ENCODE measurements around the gene PRSS8.

Gene PRSS8

GRCh38 chr16:31149332-31149731 is 13.8 kb upstream of the PRSS8 start:
- no peak for TF ChIP-seq FOXP2 (optimal IDR thresholded peaks at IDR 0.05; ENCODE audit: borderline replicate concordance, extremely low read depth, extremely low read length, insufficient read depth)
- no peak for TF ChIP-seq POLR2AphosphoS5 (IDR thresholded peaks at IDR 0.05; ENCODE audit: low read depth, low read length)
- no peak for TF ChIP-seq REST (IDR thresholded peaks at IDR 0.05; ENCODE audit: insufficient read depth in 1 of 2, low read depth in 2 of 2, low read length in 2 of 2)
- no peak for TF ChIP-seq SIN3A (IDR thresholded peaks at IDR 0.05; ENCODE audit: borderline replicate concordance, insufficient read depth, low read length)
- no peak for TF ChIP-seq TAF1 (IDR thresholded peaks at IDR 0.05; ENCODE audit: borderline replicate concordance, insufficient read depth, low read length)

GRCh38 chr16:31148896-31149295 is 13.4 kb upstream of the PRSS8 start:
- no peak for TF ChIP-seq SIN3A (IDR thresholded peaks at IDR 0.05; ENCODE audit: borderline replicate concordance, insufficient read depth, low read length)
- TF ChIP-seq TAF1 (IDR thresholded peaks at IDR 0.05; ENCODE audit: borderline replicate concordance, insufficient read depth, low read length) = no peak
- TF ChIP-seq POLR2AphosphoS5 (IDR thresholded peaks at IDR 0.05; ENCODE audit: low read depth, low read length) = no peak
- no peak for TF ChIP-seq FOXP2 (optimal IDR thresholded peaks at IDR 0.05; ENCODE audit: borderline replicate concordance, extremely low read depth, extremely low read length, insufficient read depth)

GRCh38 chr16:31148281-31148728 is 12.8 kb upstream of the PRSS8 start:
- TF ChIP-seq REST (IDR thresholded peaks at IDR 0.05; ENCODE audit: insufficient read depth in 1 of 2, low read depth in 2 of 2, low read length in 2 of 2) = no peak
- TF ChIP-seq POLR2AphosphoS5 (IDR thresholded peaks at IDR 0.05; ENCODE audit: low read depth, low read length) = no peak
- TF ChIP-seq SIN3A (IDR thresholded peaks at IDR 0.05; ENCODE audit: borderline replicate concordance, insufficient read depth, low read length) = no peak
- no peak for TF ChIP-seq FOXP2 (optimal IDR thresholded peaks at IDR 0.05; ENCODE audit: borderline replicate concordance, extremely low read depth, extremely low read length, insufficient read depth)
- TF ChIP-seq TAF1 (IDR thresholded peaks at IDR 0.05; ENCODE audit: borderline replicate concordance, insufficient read depth, low read length) = no peak

GRCh38 chr16:31147574-31147973 is 12.0 kb upstream of the PRSS8 start:
- no peak for TF ChIP-seq SIN3A (IDR thresholded peaks at IDR 0.05; ENCODE audit: borderline replicate concordance, insufficient read depth, low read length)
- no peak for TF ChIP-seq REST (IDR thresholded peaks at IDR 0.05; ENCODE audit: insufficient read depth in 1 of 2, low read depth in 2 of 2, low read length in 2 of 2)
- TF ChIP-seq POLR2AphosphoS5 (IDR thresholded peaks at IDR 0.05; ENCODE audit: low read depth, low read length) = no peak
- no peak for TF ChIP-seq FOXP2 (optimal IDR thresholded peaks at IDR 0.05; ENCODE audit: borderline replicate concordance, extremely low read depth, extremely low read length, insufficient read depth)
- TF ChIP-seq TAF1 (IDR thresholded peaks at IDR 0.05; ENCODE audit: borderline replicate concordance, insufficient read depth, low read length) = no peak

- TF ChIP-seq FOXP2 (optimal IDR thresholded peaks at IDR 0.05; ENCODE audit: borderline replicate concordance, extremely low read depth, extremely low read length, insufficient read depth) = no peak
- no peak for TF ChIP-seq TAF1 (IDR thresholded peaks at IDR 0.05; ENCODE audit: borderline replicate concordance, insufficient read depth, low read length)
- TF ChIP-seq POLR2AphosphoS5 (IDR thresholded peaks at IDR 0.05; ENCODE audit: low read depth, low read length) = no peak
- no peak for TF ChIP-seq REST (IDR thresholded peaks at IDR 0.05; ENCODE audit: insufficient read depth in 1 of 2, low read depth in 2 of 2, low read length in 2 of 2)
- no peak for TF ChIP-seq SIN3A (IDR thresholded peaks at IDR 0.05; ENCODE audit: borderline replicate concordance, insufficient read depth, low read length)
Observed at GRCh38 chr16:31145398-31145990, 10.0 kb upstream of the PRSS8 start.

All from PFSK-1 (cell line).